Suprapubic skin (tissue), 3 donors: ENCODE results near the gene DOC2A.

Experiments used
- CTCF ChIP-seq, 2 donors: fragments of 200-600 bp in 1 of 2; fragments of 450-650 bp in 1 of 2; sonication (generic) in 1 of 2; IDR thresholded peaks; one replicate each; pipeline ENCODE4 v1.5.1; 2016 to 2019; ENCODE audit warnings: antibody characterized with exemption in 2 of 2, mild to moderate bottlenecking in 1 of 2, moderate library complexity in 1 of 2
- EP300 ChIP-seq: sonication (generic); formaldehyde crosslinking; IDR thresholded peaks from one replicate; pipeline ENCODE4 v1.6.1; 2017; ENCODE audit warnings: antibody characterized with exemption
- POLR2A ChIP-seq, 2 donors: fragments of 450-650 bp; IDR thresholded peaks; one replicate each; pipeline ENCODE4 v1.6.1; 2017; ENCODE audit warnings: antibody characterized with exemption in 2 of 2, mild to moderate bottlenecking in 2 of 2, moderate library complexity in 2 of 2

GRCh38 chr16:30006095-30006473, 4.7 kb downstream of the DOC2A start:
- TF ChIP-seq POLR2A (IDR thresholded peaks at IDR 0.05) (no peak), CTCF (IDR thresholded peaks at IDR 0.05) (no peak), EP300 (no peak)
